Right forelimb (tissue), 1 donor: ENCODE data around the gene SLAMF8.

Experiments
- DNase-seq: peaks from one replicate; pipeline ENCODE4 v3.0.0-alpha.2; 2018

Gene SLAMF8

DNA sequence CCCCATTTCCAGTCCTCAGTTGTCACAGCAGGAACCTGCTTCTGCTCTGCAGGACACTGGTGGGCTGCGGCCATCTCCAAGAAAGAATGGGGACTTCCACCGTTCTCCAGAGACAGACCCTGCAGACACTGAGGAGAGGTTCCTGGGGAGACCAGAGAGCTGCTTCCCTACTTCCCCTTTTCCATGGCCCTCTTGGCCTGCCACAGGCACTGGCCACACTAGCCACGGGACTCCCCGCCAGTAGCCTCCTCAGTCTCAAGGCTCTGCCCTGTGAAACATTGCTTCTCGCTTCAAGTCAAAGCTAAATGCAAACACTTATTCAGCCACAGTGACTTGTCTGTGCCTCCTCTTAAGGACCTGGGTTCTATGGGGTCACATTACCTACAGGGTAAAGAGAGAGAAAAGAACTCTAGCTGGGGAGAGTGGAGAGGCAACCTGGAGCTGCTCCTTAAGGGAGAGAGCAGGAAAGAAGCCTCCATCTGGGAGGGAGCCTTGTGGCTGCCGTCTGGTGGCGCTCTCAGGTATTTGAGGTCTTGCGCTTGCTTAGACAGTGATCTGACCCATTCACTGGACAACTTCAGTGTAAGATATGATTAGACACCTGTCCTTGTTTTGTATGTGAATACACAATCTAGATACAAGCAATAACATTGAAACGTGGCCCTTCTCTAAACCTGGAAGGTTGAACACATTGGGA is 5.4 kb upstream of the SLAMF8 start:
- DNase-seq, result no peak

GRCh38 chr1:159823406-159823805 is 3.3 kb upstream of the SLAMF8 start:
- DNase-seq, result no peak

- DNase-seq, result no peak
These were observed 1.1 kb upstream of the SLAMF8 start for GRCh38 chr1:159825564-159825963.

DNA sequence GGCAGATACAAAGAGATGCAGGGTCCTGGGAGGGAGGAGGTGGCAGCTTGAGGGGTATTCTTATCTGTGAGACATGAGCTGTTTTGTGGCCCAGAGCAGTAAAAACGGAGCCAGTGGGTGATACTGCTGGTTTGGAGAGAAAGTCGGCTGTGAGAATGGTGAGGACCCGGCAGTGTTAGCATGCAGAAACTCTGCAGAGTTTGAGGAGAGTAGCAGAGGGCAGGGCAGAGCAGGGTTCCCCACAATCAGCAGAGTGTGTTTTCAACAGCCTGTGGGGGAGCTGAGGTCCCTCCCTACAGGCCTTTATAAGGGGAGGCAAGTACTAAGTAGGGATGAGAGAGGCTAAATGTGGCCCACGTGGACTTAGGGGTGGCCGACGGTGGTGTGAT is 423 bp downstream of the SLAMF8 start:
- no peak for DNase-seq

DNA sequence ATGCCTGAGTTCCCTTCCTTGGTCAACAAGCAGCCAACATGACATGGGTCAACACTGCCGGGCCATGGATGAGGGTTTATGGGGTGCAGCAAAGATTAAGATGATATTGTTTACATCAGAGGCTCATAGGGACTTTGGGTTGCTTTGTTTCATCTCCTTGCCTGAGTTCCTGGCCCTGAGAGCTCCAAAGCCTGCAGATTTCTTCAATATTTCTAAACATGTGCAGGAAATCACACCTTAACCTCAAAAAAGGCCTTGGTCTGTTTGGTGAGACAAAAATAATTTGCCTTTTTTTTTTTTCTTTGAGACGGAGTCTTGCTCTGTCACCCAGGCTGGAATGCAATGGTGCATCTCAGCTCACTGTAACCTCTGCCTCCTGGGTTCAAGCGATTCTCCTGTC is 876 bp downstream of the SLAMF8 start:
- no peak for DNase-seq

DNA sequence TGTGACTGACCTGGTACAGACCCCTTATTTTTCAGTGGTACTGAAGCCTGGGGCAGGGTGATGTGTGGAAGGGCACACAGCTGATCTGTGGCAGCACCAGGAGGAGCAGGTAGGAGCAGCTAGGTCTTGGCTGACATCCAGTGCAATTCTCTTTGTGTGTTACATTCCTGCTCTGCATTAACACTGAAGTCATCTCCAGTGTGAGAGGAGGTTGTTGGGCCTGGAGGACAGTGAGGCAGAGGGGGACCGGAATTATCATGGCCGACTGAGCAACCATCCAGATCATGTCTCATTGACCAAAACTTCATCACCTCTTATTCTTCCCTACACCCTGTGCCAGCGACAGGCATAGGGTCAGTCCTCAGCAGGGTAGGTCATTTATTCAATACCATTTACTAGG is 1.5 kb downstream of the SLAMF8 start:
- DNase-seq, result no peak

DNA sequence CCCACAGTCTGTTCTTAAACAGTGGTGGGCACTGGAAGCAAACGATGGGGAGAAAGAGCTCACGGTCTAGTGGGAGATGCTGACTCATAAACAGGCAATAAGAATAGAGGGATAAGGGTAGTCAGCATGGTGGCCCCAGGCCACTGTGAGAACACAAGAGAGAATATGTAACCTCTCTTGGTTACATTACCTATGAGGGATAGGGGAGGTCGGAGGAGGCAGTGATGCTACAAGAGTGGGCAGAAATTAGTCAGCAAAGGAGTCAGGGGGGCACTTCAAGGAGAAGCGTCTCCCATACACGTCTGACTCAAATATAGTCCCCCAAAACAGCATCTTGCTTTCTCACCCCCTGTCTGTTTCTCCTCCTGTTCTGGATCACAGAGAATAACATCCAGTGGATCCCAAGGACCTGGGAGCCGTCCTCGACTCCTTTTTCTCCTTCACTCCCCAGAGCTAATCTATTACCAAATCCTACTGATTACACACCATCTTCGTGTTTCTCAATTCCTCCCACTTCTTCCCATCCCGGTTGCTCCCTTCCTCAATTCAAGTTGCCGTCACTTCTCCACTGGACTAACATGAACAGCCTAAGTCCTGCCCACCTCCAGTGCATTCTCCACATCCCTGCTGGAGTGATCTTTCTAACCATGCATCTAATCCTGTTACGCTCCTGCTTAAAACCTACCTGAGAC is 2.1 kb downstream of the SLAMF8 start:
- no peak for DNase-seq

DNA sequence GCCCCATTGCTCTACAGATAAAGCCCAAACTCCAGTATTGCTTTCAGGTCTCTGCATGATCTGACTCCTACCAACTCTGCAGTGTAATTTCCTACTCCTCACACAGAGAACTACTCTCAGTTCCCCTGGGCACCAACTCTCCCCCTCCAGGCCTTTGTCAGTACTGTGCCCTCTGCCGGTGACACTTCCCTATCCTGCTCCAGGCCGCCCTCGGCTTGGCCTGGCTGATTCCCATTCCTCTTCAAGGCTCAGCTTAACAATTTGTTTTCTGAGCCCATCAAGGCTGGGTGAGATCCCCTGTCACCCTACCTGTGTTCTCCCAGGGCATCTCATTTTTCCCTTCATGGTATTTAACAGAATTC is 2.6 kb downstream of the SLAMF8 start:
- no peak for DNase-seq

GRCh38 chr1:159829822-159830465 is 3.3 kb downstream of the SLAMF8 start:
- no peak for DNase-seq

DNA sequence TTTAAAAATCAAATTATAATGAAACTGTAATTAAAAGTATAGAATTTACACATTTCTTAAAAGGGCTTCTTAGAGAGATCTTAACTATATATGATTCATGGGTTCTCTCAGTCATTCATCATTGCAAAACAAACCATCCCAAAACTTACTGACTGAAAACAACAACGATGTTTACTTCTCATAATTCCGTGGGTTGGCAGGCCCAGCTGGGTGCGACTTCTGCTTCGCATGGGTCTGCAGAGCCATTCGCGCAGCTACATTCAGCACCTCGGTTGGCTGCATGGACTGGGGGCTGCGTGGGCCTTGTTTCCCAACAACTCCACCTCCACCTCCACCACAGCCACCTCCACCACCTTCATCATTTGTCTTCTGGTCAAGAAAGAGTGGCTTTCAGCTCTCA is 4.0 kb downstream of the SLAMF8 start:
- no peak for DNase-seq

GRCh38 chr1:159831412-159832141 is 4.9 kb downstream of the SLAMF8 start:
- no peak for DNase-seq

GRCh38 chr1:159832309-159832708 is 5.6 kb downstream of the SLAMF8 start:
- DNase-seq, result no peak

- no peak for DNase-seq
These were observed 8.7 kb downstream of the SLAMF8 start for GRCh38 chr1:159835356-159835755.

GRCh38 chr1:159835862-159836525 is 9.3 kb downstream of the SLAMF8 start:
- DNase-seq, result no peak

GRCh38 chr1:159838715-159839114 is 12.0 kb downstream of the SLAMF8 start:
- no peak for DNase-seq

- DNase-seq, result no peak
These were observed 12.6 kb downstream of the SLAMF8 start for GRCh38 chr1:159839116-159839849.

DNA sequence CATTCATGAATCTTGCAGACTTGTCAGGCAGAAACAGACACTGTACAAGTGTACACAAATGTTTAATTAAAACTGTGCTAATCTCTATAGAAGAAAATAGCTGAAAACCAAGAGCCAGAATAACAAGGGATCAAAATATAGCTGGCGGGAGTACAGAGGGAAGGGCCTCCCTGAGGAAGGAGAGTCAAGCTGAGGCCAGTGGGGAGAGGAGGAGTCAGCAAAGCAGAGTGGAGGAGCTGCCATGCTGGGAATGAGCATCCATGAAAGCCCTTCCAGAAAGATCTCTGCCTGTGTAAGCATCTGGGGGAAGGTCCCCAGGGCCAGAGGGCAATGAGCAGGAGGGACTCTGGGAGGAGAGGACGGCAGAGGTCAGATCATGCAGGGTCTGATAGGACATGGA is 15.1 kb downstream of the SLAMF8 start:
- DNase-seq, result no peak

GRCh38 chr1:159843459-159843858 is 16.8 kb downstream of the SLAMF8 start:
- DNase-seq, result no peak

DNA sequence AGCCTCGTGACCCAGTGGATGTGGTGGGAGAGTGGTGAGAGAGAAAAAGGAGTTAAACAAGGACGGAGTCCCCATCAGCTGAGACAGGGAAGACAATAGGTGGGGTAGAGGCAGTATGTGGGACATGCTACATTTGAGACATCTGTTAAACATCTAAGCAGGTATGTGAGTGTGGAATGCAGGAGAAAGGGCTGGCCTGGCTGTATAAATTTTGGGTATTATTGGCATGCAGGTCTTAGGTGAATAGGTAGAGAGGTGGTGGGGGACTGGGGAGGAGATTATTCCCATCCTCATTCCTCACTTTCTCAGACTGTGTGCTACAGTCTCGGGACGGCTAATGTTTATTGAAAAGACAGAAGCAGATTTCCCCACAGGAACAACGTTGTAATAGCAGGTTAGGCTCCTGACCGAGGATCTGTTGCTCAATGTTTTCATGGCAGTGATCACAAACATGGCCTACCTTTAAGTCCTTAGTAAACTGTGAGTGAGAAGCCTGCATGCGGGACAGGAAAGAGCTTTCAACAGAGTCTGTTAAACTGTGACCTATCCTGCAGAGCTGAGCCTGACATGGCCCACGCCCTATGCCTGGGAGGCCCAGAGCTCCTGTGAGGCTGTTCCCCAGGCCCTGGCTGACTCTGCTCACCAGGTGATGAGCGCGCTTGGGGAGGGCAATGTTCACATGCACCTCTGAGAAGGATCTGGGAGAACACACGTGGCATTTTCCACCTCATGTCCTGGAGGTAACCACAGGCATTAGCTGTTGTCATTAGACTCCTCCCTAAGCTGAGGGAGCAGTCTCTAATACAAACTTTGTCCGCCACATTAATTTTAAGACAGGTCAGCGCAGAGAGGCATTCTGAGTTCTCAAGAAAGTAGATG is 19.3 kb downstream of the SLAMF8 start:
- DNase-seq, result no peak

GRCh38 chr1:159847231-159847630 is 20.6 kb downstream of the SLAMF8 start:
- DNase-seq, result no peak

DNA sequence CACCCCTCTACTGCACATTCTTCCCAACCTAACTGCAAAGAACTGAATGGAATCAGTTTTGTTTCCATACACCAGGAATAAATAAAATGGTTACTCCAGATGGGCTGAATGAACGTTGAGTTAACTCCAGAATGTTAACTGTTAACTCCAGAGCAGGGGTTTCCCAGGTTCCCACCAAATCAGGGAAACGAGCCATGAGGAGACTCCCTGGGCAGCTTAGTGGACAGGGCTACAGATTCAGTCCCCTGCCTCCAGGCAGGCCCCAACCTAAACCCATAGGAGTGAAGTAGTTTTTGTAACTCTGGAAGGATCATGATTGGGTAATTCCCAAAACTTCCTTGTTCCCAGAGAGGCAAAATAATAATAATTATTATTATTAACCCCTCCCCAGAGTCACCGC is 21.7 kb downstream of the SLAMF8 start:
- DNase-seq, result no peak
